Measurements from ENCODE around the gene SRSF7. TPM values are rescaled to one million over a fixed set of nuclear protein-coding genes. Genes with fewer than 3 reads are reported as not detected.
"Not testable (repeated sequence)": the region's sequence is repeated elsewhere in the genome, so short reads cannot be mapped to it uniquely, and the experiment has no call there.

SRSF7 gene
- total RNA-seq (100 to 1,000 TPM in 2 of 5 donors, 10 to 100 TPM in 3; 57.9 to 163 (median 97.5) TPM), polyA plus RNA-seq (100 to 1,000 TPM in 1 of 3 donors, 10 to 100 TPM in 2; 83.7 to 122 (median 88.4) TPM)
- long read RNA-seq, donor 1, transcript SRSF7-201 (8 exons, 2,489 nt): major isoform, 11 of 17 reads
- long read RNA-seq, donor 1, partial matches to known transcripts: 0 of 17 reads
- long read RNA-seq, donor 1, other reads (novel, unspliced or antisense): 0 of 17 reads
- long read RNA-seq, donor 2, transcript SRSF7-201 (8 exons, 2,489 nt): major isoform, 19 of 54 reads
- long read RNA-seq, donor 2, transcript SRSF7-209 (7 exons, 2,453 nt): minor isoform, 7 of 54 reads
- long read RNA-seq, donor 2, partial matches to known transcripts: 16 of 54 reads
- long read RNA-seq, donor 2, other reads (novel, unspliced or antisense): 0 of 54 reads
- long read RNA-seq, donor 3, transcript SRSF7-201 (8 exons, 2,489 nt): major isoform, 19 of 46 reads
- long read RNA-seq, donor 3, partial matches to known transcripts: 13 of 46 reads
- long read RNA-seq, donor 3, other reads (novel, unspliced or antisense): 0 of 46 reads
- long read RNA-seq, donor 4, partial matches to known transcripts: 5 of 8 reads
- long read RNA-seq, donor 4, other reads (novel, unspliced or antisense): 0 of 8 reads
- long read RNA-seq, donor 5, transcript SRSF7-201 (8 exons, 2,489 nt): major isoform, 26 of 61 reads
- long read RNA-seq, donor 5, transcript SRSF7-209 (7 exons, 2,453 nt): minor isoform, 6 of 61 reads
- long read RNA-seq, donor 5, transcript SRSF7-204 (9 exons, 2,857 nt): minor isoform, 6 of 61 reads
- long read RNA-seq, donor 5, partial matches to known transcripts: 17 of 61 reads
- long read RNA-seq, donor 5, other reads (novel, unspliced or antisense): 0 of 61 reads
- long read RNA-seq, donor 6: 0 reads
- long read RNA-seq, donor 7, transcript SRSF7-208 (7 exons, 1,903 nt): minor isoform, 5 of 45 reads
- long read RNA-seq, donor 7, transcript SRSF7-201 (8 exons, 2,489 nt): major isoform, 24 of 45 reads
- long read RNA-seq, donor 7, partial matches to known transcripts: 8 of 45 reads
- long read RNA-seq, donor 7, other reads (novel, unspliced or antisense): 0 of 45 reads
- long read RNA-seq, donor 8, transcript SRSF7-201 (8 exons, 2,489 nt): major isoform, 24 of 68 reads
- long read RNA-seq, donor 8, transcript SRSF7-211 (3 exons, 680 nt): minor isoform, 7 of 68 reads
- long read RNA-seq, donor 8, transcript SRSF7-204 (9 exons, 2,857 nt): minor isoform, 7 of 68 reads
- long read RNA-seq, donor 8, transcript SRSF7-209 (7 exons, 2,453 nt): minor isoform, 10 of 68 reads
- long read RNA-seq, donor 8, partial matches to known transcripts: 15 of 68 reads
- long read RNA-seq, donor 8, other reads (novel, unspliced or antisense): 0 of 68 reads
- long read RNA-seq, donor 9, transcript SRSF7-201 (8 exons, 2,489 nt): major isoform, 31 of 83 reads
- long read RNA-seq, donor 9, transcript SRSF7-209 (7 exons, 2,453 nt): minor isoform, 5 of 83 reads
- long read RNA-seq, donor 9, partial matches to known transcripts: 35 of 83 reads
- long read RNA-seq, donor 9, other reads (novel, unspliced or antisense): 0 of 83 reads
- long read RNA-seq, donor 10, transcript SRSF7-201 (8 exons, 2,489 nt): major isoform, 13 of 29 reads
- long read RNA-seq, donor 10, partial matches to known transcripts: 9 of 29 reads
- long read RNA-seq, donor 10, other reads (novel, unspliced or antisense): 0 of 29 reads

DNA sequence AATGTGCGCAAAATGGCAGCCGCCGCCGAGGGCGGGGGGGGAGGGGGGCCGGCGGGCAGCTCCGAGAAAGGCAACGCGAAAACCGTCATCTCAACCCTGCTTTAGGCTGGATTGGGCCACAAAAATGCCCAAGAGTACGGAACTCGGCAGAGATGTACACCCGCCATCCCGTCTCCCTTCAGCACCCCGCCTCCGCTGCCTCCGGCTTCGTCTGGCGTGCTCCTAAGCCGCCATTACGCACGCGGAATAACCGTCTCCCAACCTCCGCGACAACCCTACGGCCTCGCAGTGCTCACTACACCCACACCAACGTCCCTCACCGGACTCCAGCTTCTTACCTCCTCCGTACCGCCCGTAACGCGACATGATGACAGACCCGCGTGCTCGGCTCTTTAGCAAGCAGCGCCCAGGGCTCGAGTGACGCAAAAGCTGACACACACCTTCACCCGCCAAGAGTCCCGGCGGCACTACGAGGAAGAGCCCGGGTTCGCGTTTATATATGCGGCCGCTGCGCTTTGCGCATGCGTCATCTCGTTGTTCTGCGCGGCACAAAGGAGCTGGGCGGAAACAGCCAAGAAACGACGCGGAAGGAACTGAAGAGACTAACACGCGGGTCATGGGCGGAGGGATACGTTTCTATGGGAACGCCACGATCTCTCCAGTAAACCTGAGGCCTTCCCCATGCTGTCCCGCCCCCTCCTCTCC is at the start of gene SRSF7:
Gene SRSF7 (minus strand): TSS at position 471 of the 705 bp plus-strand sequence. CDS start 105 bp downstream, at position 366.
- WGBS, 5 donors: 0 to 1% (median 0%) methylated on average over 60 to 68 of the region's 68 CpGs
- no peaks in the 10 kb centered on the region for H3K27me3 ChIP-seq
- peaks cover 35 to 36% (median 35%) of the 10 kb centered on the region in 4 donors for H3K36me3 ChIP-seq
- TF ChIP-seq, protein P1, sequence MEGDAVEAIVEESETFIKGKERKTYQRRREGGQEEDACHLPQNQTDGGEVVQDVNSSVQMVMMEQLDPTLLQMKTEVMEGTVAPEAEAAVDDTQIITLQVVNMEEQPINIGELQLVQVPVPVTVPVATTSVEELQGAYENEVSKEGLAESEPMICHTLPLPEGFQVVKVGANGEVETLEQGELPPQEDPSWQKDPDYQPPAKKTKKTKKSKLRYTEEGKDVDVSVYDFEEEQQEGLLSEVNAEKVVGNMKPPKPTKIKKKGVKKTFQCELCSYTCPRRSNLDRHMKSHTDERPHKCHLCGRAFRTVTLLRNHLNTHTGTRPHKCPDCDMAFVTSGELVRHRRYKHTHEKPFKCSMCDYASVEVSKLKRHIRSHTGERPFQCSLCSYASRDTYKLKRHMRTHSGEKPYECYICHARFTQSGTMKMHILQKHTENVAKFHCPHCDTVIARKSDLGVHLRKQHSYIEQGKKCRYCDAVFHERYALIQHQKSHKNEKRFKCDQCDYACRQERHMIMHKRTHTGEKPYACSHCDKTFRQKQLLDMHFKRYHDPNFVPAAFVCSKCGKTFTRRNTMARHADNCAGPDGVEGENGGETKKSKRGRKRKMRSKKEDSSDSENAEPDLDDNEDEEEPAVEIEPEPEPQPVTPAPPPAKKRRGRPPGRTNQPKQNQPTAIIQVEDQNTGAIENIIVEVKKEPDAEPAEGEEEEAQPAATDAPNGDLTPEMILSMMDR (IDR thresholded peaks at IDR 0.05): no peak
- TF ChIP-seq POLR2A (IDR thresholded peaks at IDR 0.05): peak in 3 of 4 donors; percentile 20 to 100 (median 100)
- TF ChIP-seq EP300 (IDR thresholded peaks at IDR 0.05): no peak
- peak; percentile 100 for TF ChIP-seq POLR2AphosphoS5 (IDR thresholded peaks at IDR 0.05)
- peak within 1 kb of the TSS; percentile 68 to 89 (median 80) for H3K4me3 ChIP-seq
- H3K27ac ChIP-seq: peak within 1 kb of the TSS; percentile 97 to 100 (median 99)
- peak; percentile 98 to 100 for DNase-seq
- peaks cover 27 to 62% (median 42%) of the 10 kb centered on the region in 4 donors for H3K4me1 ChIP-seq
- no peaks in the 10 kb centered on the region for H3K9me3 ChIP-seq
- intact Hi-C loops (cut with DNase I; ENCODE audit: low total_unique reads): no loop called here

DNA sequence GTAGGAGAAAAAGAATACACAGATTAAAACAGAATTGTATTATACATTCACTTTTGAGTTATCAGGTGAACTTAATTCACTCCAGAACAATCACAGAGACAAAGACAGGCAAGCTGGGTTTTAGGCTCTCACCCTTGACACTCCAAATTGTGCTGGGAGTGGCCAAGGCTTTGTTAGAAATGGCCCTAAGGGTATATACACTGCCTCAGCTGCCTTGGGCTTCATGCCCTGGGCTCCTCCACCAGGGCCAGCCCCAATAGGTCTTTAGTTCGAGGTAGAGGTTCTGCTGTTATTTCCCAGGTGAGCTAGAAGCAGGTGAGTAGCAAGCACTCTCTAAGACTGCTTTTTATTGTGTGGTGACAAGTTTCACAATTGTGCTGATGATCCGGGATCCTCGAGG is 46.8 kb upstream of the SRSF7 start:
- Histone ChIP-seq H3K9me3 (no peaks in the 10 kb centered on the region), H3K4me3 (no peak overlapping the region), H3K4me1 (peaks cover 0 to 8% (median 1%) of the 10 kb centered on the region in 4 donors), H3K36me3 (peaks cover 3 to 52% (median 30%) of the 10 kb centered on the region in 4 donors), H3K27me3 (no peaks in the 10 kb centered on the region), H3K27ac (no peak overlapping the region)
- DNase-seq: no peak
- intact Hi-C loops (cut with DNase I; ENCODE audit: low total_unique reads): no loop called here
- no peak for TF ChIP-seq POLR2A (IDR thresholded peaks at IDR 0.05)
- TF ChIP-seq, protein P1 (IDR thresholded peaks at IDR 0.05): no peak
- no peak for TF ChIP-seq POLR2AphosphoS5 (IDR thresholded peaks at IDR 0.05)
- no peak for TF ChIP-seq EP300 (IDR thresholded peaks at IDR 0.05)
- 80 to 94% (median 87%) methylated on average over 3 of the region's 3 CpGs for WGBS, 5 donors

DNA sequence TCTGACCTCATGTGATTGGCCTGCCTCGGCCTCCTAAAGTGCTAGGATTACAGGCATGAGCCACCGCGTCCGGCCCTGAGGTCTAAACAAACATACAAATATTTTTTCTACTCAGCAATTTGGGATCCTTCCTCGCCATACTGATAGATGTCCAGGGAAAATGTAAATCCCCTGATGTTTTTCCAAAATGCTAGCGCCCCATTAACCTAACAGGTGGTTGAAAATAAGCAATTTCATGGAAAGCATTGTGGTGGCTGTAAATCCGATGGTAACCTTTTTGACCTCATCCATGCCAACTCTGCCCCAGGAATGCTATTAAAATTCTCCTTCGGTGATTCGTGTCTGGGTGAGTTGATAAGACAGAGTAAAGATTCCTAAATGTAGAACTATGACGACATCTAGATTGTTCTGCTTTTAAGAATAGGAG is 46.1 kb upstream of the SRSF7 start:
- Histone ChIP-seq H3K4me3 (no peak overlapping the region), H3K9me3 (no peaks in the 10 kb centered on the region), H3K4me1 (peaks cover 0 to 8% (median 1%) of the 10 kb centered on the region in 4 donors), H3K27me3 (no peaks in the 10 kb centered on the region), H3K36me3 (peaks cover 3 to 45% (median 25%) of the 10 kb centered on the region in 4 donors), H3K27ac (no peak overlapping the region)
- TF ChIP-seq POLR2A (IDR thresholded peaks at IDR 0.05): no peak
- TF ChIP-seq POLR2AphosphoS5 (IDR thresholded peaks at IDR 0.05): no peak
- no peak for TF ChIP-seq EP300 (IDR thresholded peaks at IDR 0.05)
- TF ChIP-seq, protein P1 (IDR thresholded peaks at IDR 0.05): no peak
- 72 to 81% (median 78%) methylated on average over 10 of the region's 10 CpGs for WGBS, 5 donors
- intact Hi-C loops (cut with DNase I; ENCODE audit: low total_unique reads): no loop called here
- DNase-seq: no peak

DNA sequence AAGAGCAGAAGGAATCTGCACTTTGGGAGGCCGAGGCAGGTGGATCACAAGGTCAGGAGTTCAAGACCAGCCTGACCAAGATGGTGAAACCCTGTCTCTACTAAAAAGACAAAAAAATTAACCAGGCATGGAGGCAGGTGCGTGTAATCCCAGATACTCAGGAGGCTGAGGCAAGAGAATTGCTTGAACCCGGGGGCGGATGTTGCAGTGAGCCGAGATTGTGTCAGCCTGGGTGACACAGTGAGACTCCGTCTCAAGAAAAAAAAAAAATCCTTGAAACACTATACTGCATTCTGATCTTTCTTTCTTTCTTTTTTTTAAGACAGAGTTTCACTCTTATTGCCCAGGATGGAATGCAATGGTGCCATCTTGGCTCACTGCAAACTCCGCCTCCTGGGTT is 43.9 kb upstream of the SRSF7 start:
- H3K27me3 ChIP-seq; H3K27ac ChIP-seq; DNase-seq; H3K9me3 ChIP-seq; intact Hi-C loops (cut with DNase I; ENCODE audit: low total_unique reads); H3K4me3 ChIP-seq; H3K4me1 ChIP-seq: not testable (repeated sequence)
- peaks cover 3 to 24% (median 18%) of the 10 kb centered on the region in 4 donors for H3K36me3 ChIP-seq
- 90 to 94% (median 91%) methylated on average over 7 of the region's 7 CpGs for WGBS, 5 donors
